Stimulated activated CD4-positive, alpha-beta T cell treated with anti-CD3 and anti-CD28 coated beads, Interleukin-4, amount 100 ng/mL, for 48 hours (primary cell): Measurements from ENCODE around the gene USE1.

Source experiments
- DNase-seq, 2 donors: peaks; one replicate each; pipeline ENCODE4 v3.0.0-alpha.2; 2020; ENCODE audit warnings: low read depth in 2 of 2

USE1 gene

DNA sequence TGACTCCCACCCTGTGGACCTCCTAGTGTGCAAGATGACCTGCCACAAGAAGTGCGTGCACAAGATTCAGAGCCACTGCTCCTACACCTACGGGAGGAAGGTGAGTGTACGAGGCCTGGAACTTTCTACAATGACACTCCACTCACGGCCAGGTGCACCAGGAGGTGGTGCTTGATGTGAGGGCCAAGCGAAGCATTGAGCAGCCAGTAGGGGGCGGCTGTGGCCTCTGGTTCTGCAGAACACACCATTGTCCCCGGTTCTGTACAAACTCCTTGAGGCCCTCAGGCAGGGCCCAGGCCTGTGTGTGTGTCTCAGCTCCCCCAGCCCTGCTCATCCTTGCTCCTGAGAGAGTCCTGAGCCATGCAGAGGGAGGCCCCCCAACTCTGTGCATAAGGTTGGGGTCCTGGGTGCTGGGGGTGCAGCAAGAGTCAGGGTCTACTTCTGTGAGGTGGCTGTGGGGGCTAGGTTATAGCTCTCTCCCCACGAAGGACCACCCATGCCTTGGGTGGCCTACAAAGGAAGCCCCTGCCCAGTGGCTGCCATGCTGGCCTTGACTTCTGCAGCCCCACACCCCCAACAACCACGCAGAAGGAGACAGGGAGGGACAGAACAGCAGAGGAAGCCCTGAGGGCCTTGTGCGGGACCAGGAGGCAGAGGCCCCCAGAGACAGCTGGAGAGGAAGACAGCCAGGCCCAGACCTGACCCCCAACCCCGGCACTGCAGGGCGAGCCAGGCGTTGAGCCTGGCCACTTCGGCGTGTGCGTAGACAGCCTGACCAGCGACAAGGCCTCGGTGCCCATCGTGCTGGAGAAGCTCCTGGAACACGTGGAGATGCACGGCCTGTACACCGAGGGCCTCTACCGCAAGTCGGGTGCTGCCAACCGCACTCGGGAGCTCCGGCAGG, 9.7 kb upstream of the USE1 start:
- DNase-seq: peak; percentile 48 to 54

GRCh38 chr19:17206736-17207581, 8.2 kb upstream of the USE1 start:
- DNase-seq: no peak

GRCh38 chr19:17209126-17210036, 5.8 kb upstream of the USE1 start:
- DNase-seq: peak; percentile 47 to 51

DNA sequence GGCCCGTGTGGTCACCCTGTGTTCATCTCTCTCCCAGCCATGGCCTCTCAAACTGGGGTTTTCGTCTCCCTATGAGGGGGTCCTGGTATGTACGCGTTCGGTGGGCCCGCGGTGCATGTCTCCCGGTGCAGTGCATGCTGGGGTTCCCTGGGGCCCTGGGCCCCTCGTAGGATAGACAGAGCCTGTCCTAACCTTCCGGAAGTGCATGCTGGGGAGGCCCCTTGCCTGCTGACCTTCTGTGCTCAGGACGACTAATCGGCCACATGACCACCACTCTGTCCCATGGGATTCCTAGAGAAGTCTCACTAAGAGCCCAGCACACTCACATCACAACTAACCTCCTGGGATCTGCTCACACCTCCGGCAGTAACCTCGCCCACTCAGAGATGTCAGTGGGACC, 4.9 kb upstream of the USE1 start:
- DNase-seq: no peak

GRCh38 chr19:17211547-17212446, 3.4 kb upstream of the USE1 start:
- DNase-seq: no peak

- no peak for DNase-seq
These were observed 1.8 kb upstream of the USE1 start for GRCh38 chr19:17213334-17213733.

DNA sequence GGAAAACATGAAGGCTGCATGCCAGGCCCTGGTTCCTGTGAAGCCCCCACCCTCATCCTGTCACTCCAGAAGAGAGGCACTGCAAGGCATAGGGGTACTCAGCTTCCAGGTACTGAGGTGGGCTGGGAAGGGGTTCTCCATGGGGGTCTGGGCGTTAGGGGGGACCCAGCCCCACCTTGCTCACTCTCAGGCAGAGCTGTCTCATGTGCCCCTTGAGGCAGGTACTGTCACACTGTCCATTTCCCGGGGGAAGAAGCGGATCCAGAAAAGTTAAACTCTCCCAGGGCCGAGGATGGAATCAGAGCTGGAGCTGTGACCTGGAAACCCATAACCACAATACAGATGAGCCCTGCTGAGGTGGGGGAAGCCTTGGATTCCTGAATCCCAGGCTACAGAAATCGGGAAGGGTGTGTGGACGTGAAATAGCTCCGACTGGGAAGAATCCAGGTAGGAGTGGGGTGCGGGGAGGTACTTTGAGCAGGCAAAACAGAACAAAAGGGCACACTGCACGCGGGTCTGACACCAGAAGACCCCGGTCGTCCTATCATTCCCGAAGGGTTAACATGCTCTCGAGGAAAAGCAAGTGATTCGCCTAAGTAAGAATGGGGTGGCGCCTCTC, 540 bp upstream of the USE1 start:
- DNase-seq: no peak

DNA sequence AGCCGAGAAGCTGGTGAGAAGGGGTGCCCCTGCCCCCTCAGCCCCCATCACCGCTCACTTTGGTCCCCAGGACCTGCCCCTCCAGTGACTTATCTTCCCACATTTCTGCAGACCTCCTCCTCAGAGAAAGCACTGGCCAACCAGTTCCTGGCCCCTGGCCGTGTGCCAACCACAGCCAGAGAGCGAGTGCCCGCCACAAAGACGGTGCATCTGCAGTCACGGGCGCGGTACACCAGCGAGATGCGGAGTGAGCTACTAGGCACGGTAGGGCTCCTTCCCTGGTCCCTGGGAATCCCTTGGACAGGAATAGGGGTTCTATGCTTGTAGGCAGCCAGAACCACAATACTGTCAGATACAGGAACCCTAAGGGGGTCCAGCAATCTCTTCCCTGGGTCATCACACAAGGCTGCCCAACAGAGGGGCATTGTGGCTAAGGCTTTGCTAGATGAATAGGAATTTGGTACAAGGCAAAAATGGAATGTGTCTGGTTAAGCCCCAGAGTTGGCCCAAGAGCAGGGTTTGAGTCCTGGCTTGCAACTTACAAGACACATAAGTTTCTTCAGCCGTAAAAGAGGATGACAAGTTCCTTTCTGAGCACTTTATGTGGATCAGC, 1.0 kb downstream of the USE1 start:
- DNase-seq: no peak

- DNase-seq: no peak
These were observed 4.1 kb downstream of the USE1 start for GRCh38 chr19:17219286-17219685.

- DNase-seq: no peak
These were observed 5.1 kb downstream of the USE1 start for GRCh38 chr19:17220207-17220758.

DNA sequence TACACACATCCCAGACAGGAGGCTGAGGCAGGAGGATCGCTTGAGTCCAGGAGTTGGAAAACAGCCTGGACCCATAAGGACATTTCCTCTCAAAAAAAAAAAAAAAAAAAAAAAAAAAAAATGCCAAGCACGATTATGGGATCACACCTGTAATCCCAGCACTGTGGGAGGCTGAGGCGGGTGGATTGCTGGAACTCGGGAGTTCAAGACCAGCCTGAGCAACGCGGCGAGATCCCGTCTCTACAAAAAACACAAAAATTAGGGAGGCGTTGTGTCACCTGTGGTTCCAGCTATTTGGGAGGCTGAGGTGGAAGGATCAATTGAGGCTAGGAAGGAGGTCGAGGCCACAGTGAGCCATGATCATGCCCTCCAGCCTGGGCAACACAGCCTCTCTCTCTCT, 9.9 kb downstream of the USE1 start:
- DNase-seq: no peak

DNA sequence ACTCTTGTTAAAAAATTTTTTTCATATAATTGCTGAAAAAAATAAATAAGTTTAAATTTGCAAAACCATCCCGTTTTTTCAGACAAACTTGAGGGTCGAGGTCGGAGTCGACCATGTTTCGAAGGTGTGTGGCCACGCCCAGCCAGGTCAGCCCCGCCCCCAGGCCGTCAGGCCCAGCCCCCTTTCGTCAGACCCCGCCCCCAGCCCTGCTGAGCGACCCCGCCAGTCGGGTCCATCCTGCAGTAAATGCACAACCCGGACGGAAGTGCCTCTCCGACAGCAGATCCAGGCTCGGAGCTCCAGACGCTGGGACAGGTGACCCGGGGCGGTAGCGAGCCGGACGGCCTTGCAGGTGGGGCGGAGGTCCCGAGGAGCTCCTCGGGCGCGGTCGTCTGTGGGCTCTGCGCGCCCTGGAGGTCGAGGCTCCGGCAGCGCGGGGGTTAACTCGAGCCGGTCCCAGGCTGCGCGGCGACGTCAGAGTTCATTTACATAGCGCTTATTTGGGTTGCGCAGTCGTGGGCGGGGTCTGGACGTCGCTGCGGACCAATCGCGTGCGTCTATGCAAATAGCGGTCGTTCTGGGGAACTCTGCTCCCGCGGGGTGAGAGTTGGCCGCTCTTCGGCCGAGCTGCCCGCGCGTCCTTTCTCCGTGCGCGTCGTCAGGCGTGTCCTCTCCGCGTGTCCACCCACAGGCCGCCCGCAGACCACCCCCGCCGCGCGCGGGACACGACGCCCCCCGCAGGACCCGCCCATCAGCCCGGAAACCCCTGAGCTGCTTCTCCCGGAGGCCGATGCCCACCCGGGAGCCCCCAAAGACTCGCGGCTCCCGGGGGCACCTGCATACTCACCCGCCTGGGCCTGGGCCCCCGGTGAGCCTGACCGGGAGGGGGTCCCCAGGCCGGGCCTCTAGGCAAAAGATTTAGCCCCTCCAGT, 11.1 kb downstream of the USE1 start, which contains the start of gene OCEL1:
Gene OCEL1, plus strand, starts transcription at position 225 of the 932 bp plus-strand sequence. Its CDS starts 22 bp downstream, at position 247.
- DNase-seq: peak; percentile 96

GRCh38 chr19:17227798-17228367, 12.7 kb downstream of the USE1 start:
- DNase-seq: no peak

GRCh38 chr19:17229890-17230289, 14.7 kb downstream of the USE1 start:
- no peak for DNase-seq

DNA sequence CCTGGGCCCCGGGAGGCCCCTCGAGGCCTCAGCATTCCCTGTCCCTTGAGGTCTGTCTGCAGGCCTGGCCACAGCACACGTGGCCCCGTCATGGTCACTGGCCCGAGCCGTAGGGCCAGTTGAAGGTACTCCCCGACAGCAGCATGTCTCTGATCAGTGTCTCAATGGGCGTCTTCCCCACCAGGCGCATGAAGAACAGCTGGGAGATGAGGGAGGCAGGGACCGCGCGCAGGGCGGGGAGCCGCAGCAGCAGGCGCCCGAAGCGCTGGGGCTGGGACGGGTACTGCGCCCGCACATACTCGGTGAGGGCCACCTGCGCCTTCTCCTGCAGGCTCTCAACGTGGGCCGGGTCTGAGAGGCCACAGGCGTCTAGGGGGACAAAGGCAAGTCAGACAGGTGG, 17.1 kb downstream of the USE1 start:
- DNase-seq: no peak

DNA sequence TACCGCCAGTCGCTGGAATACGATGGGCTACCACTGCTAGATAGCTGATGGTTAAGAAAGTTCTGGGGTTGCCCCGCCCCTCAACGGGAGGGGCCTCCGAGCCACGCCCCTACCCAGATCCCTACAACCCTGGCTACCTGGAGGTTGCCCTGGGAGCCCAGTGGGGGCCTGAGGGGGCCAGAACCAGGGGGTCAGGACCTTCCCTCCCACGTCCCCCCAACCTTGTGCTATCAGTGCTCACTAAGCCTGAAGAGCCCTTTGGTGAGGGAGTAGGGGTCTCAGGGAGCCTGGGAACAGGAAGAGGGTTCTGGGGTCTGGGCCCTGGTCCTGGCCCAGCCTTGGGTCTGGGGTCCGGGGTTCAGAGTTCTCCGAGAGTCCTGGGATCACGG, 19.7 kb downstream of the USE1 start:
- peak; percentile 62 to 64 for DNase-seq

- DNase-seq: peak; percentile 51 to 62
These were observed 20.3 kb downstream of the USE1 start for GRCh38 chr19:17235300-17235970.
